Stomach (tissue), 4 donors: ENCODE measurements around the gene CRADD.

Source experiments
- EP300 ChIP-seq: sonication (generic); formaldehyde crosslinking; IDR thresholded peaks from one replicate; pipeline ENCODE4 v1.6.1; 2017; ENCODE audit warnings: antibody characterized with exemption
- POLR2A ChIP-seq, 4 donors: fragments of 450-650 bp; IDR thresholded peaks; one replicate each; pipeline ENCODE4 v1.6.1; 2016; ENCODE audit warnings: antibody characterized with exemption in 4 of 4, control low read depth in 2 of 4, mild to moderate bottlenecking in 1 of 4, moderate library complexity in 1 of 4
- POLR2AphosphoS5 ChIP-seq, 3 donors: sonication (generic); formaldehyde crosslinking; IDR thresholded peaks; one replicate each; pipeline ENCODE4 v1.6.1; 2016; ENCODE audit warnings: antibody characterized with exemption in 3 of 3
- TF ChIP-seq, protein P1 (sequence below), 7 experiments: fragments of 450-650 bp in 4 of 7; fragments of 200-600 bp in 3 of 7; sonication (generic) in 3 of 7; IDR thresholded peaks; one replicate each; pipeline ENCODE4 v1.5.1; 2016 to 2019; ENCODE audit warnings: antibody characterized with exemption in 7 of 7, control low read depth in 2 of 7, mild to moderate bottlenecking in 1 of 7

DNA sequence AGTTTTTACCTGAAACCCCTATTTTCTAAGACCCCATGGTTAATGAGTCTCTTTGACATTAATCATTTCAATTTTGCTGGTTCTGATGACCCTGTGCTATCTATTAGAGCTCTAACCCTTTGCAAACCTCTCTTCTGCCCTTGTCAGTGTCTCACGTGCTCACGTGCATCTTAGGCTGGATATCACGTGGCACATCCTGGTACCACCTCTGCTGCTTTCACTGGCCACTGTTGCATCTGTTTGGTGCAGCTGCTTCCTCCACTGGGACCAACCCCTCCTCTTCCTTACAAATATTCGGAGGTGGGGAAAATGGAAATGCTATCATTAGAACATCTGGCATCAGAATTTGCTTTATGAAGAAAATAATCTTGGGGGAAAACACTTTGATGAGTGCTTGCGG lies 119.6 kb downstream of the CRADD start:
- TF ChIP-seq POLR2A (IDR thresholded peaks at IDR 0.05) (no peak), EP300 (no peak), POLR2AphosphoS5 (IDR thresholded peaks at IDR 0.05) (no peak)
- TF ChIP-seq, protein P1, sequence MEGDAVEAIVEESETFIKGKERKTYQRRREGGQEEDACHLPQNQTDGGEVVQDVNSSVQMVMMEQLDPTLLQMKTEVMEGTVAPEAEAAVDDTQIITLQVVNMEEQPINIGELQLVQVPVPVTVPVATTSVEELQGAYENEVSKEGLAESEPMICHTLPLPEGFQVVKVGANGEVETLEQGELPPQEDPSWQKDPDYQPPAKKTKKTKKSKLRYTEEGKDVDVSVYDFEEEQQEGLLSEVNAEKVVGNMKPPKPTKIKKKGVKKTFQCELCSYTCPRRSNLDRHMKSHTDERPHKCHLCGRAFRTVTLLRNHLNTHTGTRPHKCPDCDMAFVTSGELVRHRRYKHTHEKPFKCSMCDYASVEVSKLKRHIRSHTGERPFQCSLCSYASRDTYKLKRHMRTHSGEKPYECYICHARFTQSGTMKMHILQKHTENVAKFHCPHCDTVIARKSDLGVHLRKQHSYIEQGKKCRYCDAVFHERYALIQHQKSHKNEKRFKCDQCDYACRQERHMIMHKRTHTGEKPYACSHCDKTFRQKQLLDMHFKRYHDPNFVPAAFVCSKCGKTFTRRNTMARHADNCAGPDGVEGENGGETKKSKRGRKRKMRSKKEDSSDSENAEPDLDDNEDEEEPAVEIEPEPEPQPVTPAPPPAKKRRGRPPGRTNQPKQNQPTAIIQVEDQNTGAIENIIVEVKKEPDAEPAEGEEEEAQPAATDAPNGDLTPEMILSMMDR (IDR thresholded peaks at IDR 0.05) = no peak
